MM.1S (cell line): ENCODE measurements around the gene ARMC9.

Experiments used
- DNase-seq: peaks from one replicate; pipeline ENCODE4 v3.0.0-alpha.2; 2015
- H2AFZ ChIP-seq: fragments of 300-600 bp; sonication (generic); 2 replicates; pipeline ENCODE4 v1.6.0; 2016; ENCODE audit warnings: antibody characterized with exemption, low read length
- H3F3A ChIP-seq: fragments of 300-600 bp; sonication (generic); 2 replicates; pipeline ENCODE4 v1.6.1; 2016; ENCODE audit warnings: mild to moderate bottlenecking, antibody characterized with exemption, low read length, moderate library complexity, mixed read lengths; ENCODE audit not compliant: insufficient read depth
- H3K27ac ChIP-seq: fragments of 300-600 bp; sonication (generic); 2 replicates; pipeline ENCODE4 v1.5.1; 2016; ENCODE audit warnings: mild to moderate bottlenecking, low read length
- H3K27me3 ChIP-seq: fragments of 300-600 bp; sonication (generic); replicated peaks from 2 replicates; pipeline ENCODE4 v1.6.0; 2016; ENCODE audit warnings: low read length; ENCODE audit not compliant: insufficient read depth
- H3K36me3 ChIP-seq: fragments of 300-600 bp; sonication (generic); replicated peaks from 2 replicates; pipeline ENCODE4 v1.6.1; 2016; ENCODE audit warnings: mild to moderate bottlenecking, low read length, mixed read lengths; ENCODE audit not compliant: insufficient read depth
- H3K4me1 ChIP-seq: fragments of 300-600 bp; sonication (generic); 2 replicates; pipeline ENCODE4 v1.6.1; 2016; ENCODE audit warnings: low read length, mixed read lengths
- H3K4me2 ChIP-seq: fragments of 300-600 bp; sonication (generic); 2 replicates; pipeline ENCODE4 v1.6.0; 2016; ENCODE audit warnings: low read depth, low read length
- H3K4me3 ChIP-seq: fragments of 300-600 bp; sonication (generic); 2 replicates; pipeline ENCODE4 v1.5.1; 2016; ENCODE audit warnings: low read length, mixed read lengths
- H3K79me2 ChIP-seq: fragments of 300-600 bp; sonication (generic); 2 replicates; pipeline ENCODE4 v1.6.1; 2016; ENCODE audit warnings: mixed run types, low read length, mixed read lengths
- H3K9ac ChIP-seq: fragments of 300-600 bp; sonication (generic); 2 replicates; pipeline ENCODE4 v1.6.1; 2016; ENCODE audit warnings: low read length, mixed read lengths
- H3K9me2 ChIP-seq: fragments of 300-600 bp; sonication (generic); replicated peaks from 2 replicates; pipeline ENCODE4 v1.6.1; 2016; ENCODE audit warnings: mild to moderate bottlenecking, low read length, mixed read lengths; ENCODE audit not compliant: insufficient read depth
- H3K9me3 ChIP-seq: fragments of 300-600 bp; sonication (generic); replicated peaks from 2 replicates; pipeline ENCODE4 v1.6.1; 2016; ENCODE audit warnings: mild to moderate bottlenecking, low read length, mixed read lengths; ENCODE audit not compliant: insufficient read depth
- H4K20me1 ChIP-seq: fragments of 300-600 bp; sonication (generic); 2 replicates; pipeline ENCODE4 v1.6.1; 2016; ENCODE audit warnings: mild to moderate bottlenecking, low read length, moderate library complexity, mixed read lengths; ENCODE audit not compliant: insufficient read depth
- EZH2 ChIP-seq: fragments of 300-600 bp; sonication (generic); optimal IDR thresholded peaks from 2 replicates; pipeline ENCODE3; 2017; ENCODE audit warnings: low read depth, mild to moderate bottlenecking, antibody characterized with exemption, low read length, mixed read lengths
- EZH2phosphoT487 ChIP-seq: fragments of 300-600 bp; sonication (generic); IDR thresholded peaks from 2 replicates; pipeline ENCODE4 v1.6.1; 2018; ENCODE audit warnings: antibody characterized with exemption, low read length
- TF ChIP-seq, protein P1 (sequence below): fragments of 300-600 bp; sonication (generic); IDR thresholded peaks from 2 replicates; pipeline ENCODE4 v1.5.1; 2016; ENCODE audit warnings: antibody characterized with exemption, low read length, mixed read lengths

ARMC9 gene

GRCh38 chr2:231387904-231388724 lies 189.7 kb downstream of the ARMC9 start:
- Histone ChIP-seq H3K79me2 (no peaks in the 10 kb centered on the region), H2AFZ (no peak overlapping the region), H3K9ac (no peak overlapping the region), H4K20me1 (no peaks in the 10 kb centered on the region), H3K4me2 (no peak overlapping the region), H3K9me3 (no peaks in the 10 kb centered on the region), H3K27ac (no peak overlapping the region), H3F3A (no peaks in the 10 kb centered on the region), H3K9me2 (no peaks in the 10 kb centered on the region), H3K36me3 (no peaks in the 10 kb centered on the region), H3K4me1 (no peaks in the 10 kb centered on the region), H3K4me3 (no peak overlapping the region), H3K27me3 (no peaks in the 10 kb centered on the region)
- TF ChIP-seq EZH2phosphoT487, result no peak
- TF ChIP-seq, protein P1, sequence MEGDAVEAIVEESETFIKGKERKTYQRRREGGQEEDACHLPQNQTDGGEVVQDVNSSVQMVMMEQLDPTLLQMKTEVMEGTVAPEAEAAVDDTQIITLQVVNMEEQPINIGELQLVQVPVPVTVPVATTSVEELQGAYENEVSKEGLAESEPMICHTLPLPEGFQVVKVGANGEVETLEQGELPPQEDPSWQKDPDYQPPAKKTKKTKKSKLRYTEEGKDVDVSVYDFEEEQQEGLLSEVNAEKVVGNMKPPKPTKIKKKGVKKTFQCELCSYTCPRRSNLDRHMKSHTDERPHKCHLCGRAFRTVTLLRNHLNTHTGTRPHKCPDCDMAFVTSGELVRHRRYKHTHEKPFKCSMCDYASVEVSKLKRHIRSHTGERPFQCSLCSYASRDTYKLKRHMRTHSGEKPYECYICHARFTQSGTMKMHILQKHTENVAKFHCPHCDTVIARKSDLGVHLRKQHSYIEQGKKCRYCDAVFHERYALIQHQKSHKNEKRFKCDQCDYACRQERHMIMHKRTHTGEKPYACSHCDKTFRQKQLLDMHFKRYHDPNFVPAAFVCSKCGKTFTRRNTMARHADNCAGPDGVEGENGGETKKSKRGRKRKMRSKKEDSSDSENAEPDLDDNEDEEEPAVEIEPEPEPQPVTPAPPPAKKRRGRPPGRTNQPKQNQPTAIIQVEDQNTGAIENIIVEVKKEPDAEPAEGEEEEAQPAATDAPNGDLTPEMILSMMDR, result no peak
- TF ChIP-seq EZH2, result no peak
- DNase-seq, result no peak

DNA sequence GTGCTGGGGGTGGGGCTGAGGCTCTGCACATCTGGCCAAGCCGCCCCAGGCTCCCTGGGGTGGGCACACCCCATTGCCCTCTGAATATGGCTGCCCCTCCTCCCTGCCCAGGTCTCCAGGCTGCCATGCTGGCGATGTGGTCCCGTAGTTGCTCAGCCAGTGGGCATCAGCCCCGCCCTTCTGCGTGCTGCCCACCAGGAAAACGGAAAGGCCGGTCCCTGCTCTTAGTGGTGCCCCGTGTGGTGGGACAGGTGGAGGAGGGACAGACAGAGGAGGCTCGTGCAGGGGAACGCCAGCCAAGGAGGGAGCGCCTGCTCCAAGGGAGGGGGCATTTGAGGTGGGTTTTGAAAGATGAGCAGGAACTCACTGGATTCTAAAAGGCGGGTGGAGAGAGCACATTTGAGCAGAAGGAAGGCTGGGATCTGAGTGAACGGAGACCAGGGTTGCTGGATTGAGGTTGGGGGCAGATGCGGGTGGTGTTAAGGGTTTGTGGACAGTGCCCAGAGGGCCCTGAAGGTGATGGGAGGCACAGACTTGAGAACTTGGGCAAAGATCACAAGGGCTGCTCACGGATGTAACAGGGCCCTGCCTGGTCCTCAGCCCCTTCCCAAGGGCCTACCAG lies 190.4 kb downstream of the ARMC9 start:
- TF ChIP-seq, protein P1, result no peak
- TF ChIP-seq EZH2, result no peak
- TF ChIP-seq EZH2phosphoT487, result no peak
- H3K4me3 ChIP-seq, result no peak overlapping the region
- no peak overlapping the region for H3K27ac ChIP-seq
- no peaks in the 10 kb centered on the region for H3K9me2 ChIP-seq
- no peaks in the 10 kb centered on the region for H3K79me2 ChIP-seq
- no peaks in the 10 kb centered on the region for H3K36me3 ChIP-seq
- H4K20me1 ChIP-seq, result no peaks in the 10 kb centered on the region
- no peaks in the 10 kb centered on the region for H3K9me3 ChIP-seq
- H3K9ac ChIP-seq, result no peak overlapping the region
- H3K27me3 ChIP-seq, result no peaks in the 10 kb centered on the region
- no peak overlapping the region for H3K4me2 ChIP-seq
- H3K4me1 ChIP-seq, result no peaks in the 10 kb centered on the region
- no peaks in the 10 kb centered on the region for H3F3A ChIP-seq
- H2AFZ ChIP-seq, result no peak overlapping the region
- DNase-seq, result no peak

GRCh38 chr2:231390667-231391066 lies 192.2 kb downstream of the ARMC9 start:
- H2AFZ ChIP-seq, result no peak overlapping the region
- TF ChIP-seq EZH2, result no peak
- no peak for TF ChIP-seq EZH2phosphoT487
- TF ChIP-seq, protein P1, result no peak
- no peaks in the 10 kb centered on the region for H3F3A ChIP-seq
- H3K79me2 ChIP-seq, result no peaks in the 10 kb centered on the region
- H3K4me3 ChIP-seq, result no peak overlapping the region
- H3K9ac ChIP-seq, result no peak overlapping the region
- no peaks in the 10 kb centered on the region for H3K9me3 ChIP-seq
- no peaks in the 10 kb centered on the region for H3K9me2 ChIP-seq
- H3K36me3 ChIP-seq, result no peaks in the 10 kb centered on the region
- no peaks in the 10 kb centered on the region for H4K20me1 ChIP-seq
- DNase-seq, result no peak
- H3K4me2 ChIP-seq, result no peak overlapping the region
- H3K27me3 ChIP-seq, result no peaks in the 10 kb centered on the region
- no peak overlapping the region for H3K27ac ChIP-seq
- H3K4me1 ChIP-seq, result no peaks in the 10 kb centered on the region
